Measurements from ENCODE around the gene STIM2. TPM values are rescaled to one million over a fixed set of nuclear protein-coding genes. Genes with fewer than 3 reads are reported as not detected.
"Not testable (repeated sequence)": the region's sequence is repeated elsewhere in the genome, so short reads cannot be mapped to it uniquely, and the experiment has no call there.

STIM2 gene
- 10 to 100 TPM; 34.4 to 44.2 TPM for total RNA-seq

DNA sequence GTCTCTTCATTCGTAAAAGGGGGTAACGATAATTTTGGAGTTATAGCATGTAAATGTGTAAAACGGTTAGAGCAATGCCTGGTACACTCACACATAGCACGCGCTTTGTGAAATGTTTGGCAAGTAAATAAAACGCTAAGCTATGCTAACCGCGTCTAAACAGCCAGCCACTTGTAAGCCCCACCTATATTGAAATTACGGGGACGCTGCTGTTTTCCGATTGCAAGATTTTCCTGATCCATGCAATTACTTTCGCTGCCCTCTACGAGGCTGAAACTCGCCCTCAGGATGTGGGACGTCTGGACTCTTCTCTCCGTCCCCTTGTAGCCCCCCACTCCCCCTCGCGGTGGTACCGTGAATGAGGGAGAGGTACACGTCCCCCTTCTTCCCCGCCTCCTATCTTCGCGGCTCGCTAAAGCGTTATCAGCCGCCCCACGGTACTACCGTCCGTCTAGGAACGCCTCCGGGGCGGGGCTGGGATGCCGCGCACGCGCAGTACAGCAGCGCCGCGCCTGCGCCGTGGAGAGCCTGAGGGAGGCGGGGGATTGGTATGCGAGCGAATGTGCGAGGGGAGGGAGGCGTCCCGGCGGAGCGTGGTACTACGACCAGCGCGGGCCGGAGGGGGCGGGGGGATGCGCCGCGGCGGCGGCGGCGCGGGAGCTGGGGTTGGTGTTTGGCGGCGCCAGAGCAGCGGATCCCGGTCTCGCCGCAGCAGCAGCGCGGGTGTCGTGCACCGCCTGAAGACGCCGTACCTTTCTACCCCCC, at the start of gene STIM2:
Gene STIM2, plus strand, starts transcription at position 685 of the 765 bp plus-strand sequence.
- no peaks in the 10 kb centered on the region for H3K27me3 ChIP-seq (replicated peaks; ENCODE audit: insufficient read depth)
- no peaks in the 10 kb centered on the region for H3K9me3 ChIP-seq
- no peaks in the 10 kb centered on the region for H3K36me3 ChIP-seq
- WGBS, result under 1% methylated on average over 60 of the region's 74 CpGs
- intact Hi-C loops (cut with DNase I), result loop anchor here (5.0 kb wide), 1 partner anchor 147 kb away; no protein-coding TSS in a partner anchor
- TF ChIP-seq POLR2A (IDR thresholded peaks at IDR 0.05) (peak; percentile 94), POLR2AphosphoS5 (IDR thresholded peaks at IDR 0.05) (peak; percentile 97)
- TF ChIP-seq, protein P1, sequence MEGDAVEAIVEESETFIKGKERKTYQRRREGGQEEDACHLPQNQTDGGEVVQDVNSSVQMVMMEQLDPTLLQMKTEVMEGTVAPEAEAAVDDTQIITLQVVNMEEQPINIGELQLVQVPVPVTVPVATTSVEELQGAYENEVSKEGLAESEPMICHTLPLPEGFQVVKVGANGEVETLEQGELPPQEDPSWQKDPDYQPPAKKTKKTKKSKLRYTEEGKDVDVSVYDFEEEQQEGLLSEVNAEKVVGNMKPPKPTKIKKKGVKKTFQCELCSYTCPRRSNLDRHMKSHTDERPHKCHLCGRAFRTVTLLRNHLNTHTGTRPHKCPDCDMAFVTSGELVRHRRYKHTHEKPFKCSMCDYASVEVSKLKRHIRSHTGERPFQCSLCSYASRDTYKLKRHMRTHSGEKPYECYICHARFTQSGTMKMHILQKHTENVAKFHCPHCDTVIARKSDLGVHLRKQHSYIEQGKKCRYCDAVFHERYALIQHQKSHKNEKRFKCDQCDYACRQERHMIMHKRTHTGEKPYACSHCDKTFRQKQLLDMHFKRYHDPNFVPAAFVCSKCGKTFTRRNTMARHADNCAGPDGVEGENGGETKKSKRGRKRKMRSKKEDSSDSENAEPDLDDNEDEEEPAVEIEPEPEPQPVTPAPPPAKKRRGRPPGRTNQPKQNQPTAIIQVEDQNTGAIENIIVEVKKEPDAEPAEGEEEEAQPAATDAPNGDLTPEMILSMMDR (IDR thresholded peaks at IDR 0.05), result peak in 3 of 4 experiments; percentile 23 to 63 (median 61)
- no peaks in the 10 kb centered on the region for H3K4me1 ChIP-seq (replicated peaks)
- DNase-seq (ENCODE audit: low spot score), result peak; percentile 96
- peak within 1 kb of the TSS; percentile 91 for H3K4me3 ChIP-seq
- peak within 1 kb of the TSS; percentile 91 to 95 for H3K27ac ChIP-seq

- H3K9me3 ChIP-seq; H3K36me3 ChIP-seq; DNase-seq (ENCODE audit: low spot score); H3K4me1 ChIP-seq (replicated peaks); intact Hi-C loops (cut with DNase I); H3K4me3 ChIP-seq; H3K27ac ChIP-seq; H3K27me3 ChIP-seq (replicated peaks; ENCODE audit: insufficient read depth): not testable (repeated sequence)
- 90% methylated on average over 4 of the region's 4 CpGs for WGBS
Observed at GRCh38 chr4:26811571-26811970, 49.1 kb upstream of the STIM2 start.

DNA sequence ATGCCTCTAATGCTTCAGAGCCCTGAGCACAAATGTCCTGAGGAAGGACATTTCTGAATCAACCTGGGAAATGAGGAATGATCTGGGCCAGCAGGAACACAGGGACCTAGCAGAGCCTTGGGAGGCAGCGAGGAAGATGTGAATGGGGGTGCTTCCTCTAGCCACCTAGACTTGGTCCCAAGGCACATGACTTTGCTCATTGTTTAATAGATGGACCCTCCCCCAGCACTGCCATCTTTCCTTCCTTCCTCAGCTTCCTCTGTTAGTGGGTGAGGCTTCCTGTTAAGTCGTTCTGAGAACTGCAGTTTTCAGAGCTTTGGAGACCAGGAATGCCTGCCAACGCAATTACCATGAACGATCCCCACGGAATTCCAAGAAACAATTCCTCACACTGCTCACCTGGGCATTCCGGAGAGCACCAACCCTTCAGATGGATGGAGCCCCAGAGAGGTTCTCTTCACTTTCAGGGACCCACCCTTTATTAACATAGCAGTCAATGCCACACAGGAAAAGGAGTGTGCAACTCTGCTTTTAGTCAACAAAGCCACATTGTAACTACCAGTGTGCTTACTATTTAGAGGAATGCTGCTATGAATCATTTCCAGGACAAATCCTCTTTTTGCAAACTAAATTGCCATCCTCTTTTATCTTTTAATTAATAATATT, 48.5 kb upstream of the STIM2 start:
- H3K4me1 ChIP-seq (replicated peaks), result no peaks in the 10 kb centered on the region
- H3K27ac ChIP-seq, result no peak overlapping the region
- H3K27me3 ChIP-seq (replicated peaks; ENCODE audit: insufficient read depth), result no peaks in the 10 kb centered on the region
- 67% methylated on average over 6 of the region's 6 CpGs for WGBS
- no peaks in the 10 kb centered on the region for H3K9me3 ChIP-seq
- intact Hi-C loops (cut with DNase I), result no loop called here
- no peaks in the 10 kb centered on the region for H3K36me3 ChIP-seq
- H3K4me3 ChIP-seq, result no peak overlapping the region
- DNase-seq (ENCODE audit: low spot score), result no peak
- no peak for TF ChIP-seq POLR2AphosphoS5 (IDR thresholded peaks at IDR 0.05)

GRCh38 chr4:26813698-26814097, 46.9 kb upstream of the STIM2 start:
- no peaks in the 10 kb centered on the region for H3K27me3 ChIP-seq (replicated peaks; ENCODE audit: insufficient read depth)
- intact Hi-C loops (cut with DNase I), result no loop called here
- H3K4me3 ChIP-seq, result no peak overlapping the region
- no peaks in the 10 kb centered on the region for H3K9me3 ChIP-seq
- no peaks in the 10 kb centered on the region for H3K4me1 ChIP-seq (replicated peaks)
- H3K36me3 ChIP-seq, result no peaks in the 10 kb centered on the region
- no peak for DNase-seq (ENCODE audit: low spot score)
- no peak overlapping the region for H3K27ac ChIP-seq
- 46% methylated on average over 8 of the region's 8 CpGs for WGBS
- TF ChIP-seq, protein P1 (IDR thresholded peaks at IDR 0.05), result no peak
- TF ChIP-seq POLR2A (IDR thresholded peaks at IDR 0.05) (no peak), POLR2AphosphoS5 (IDR thresholded peaks at IDR 0.05) (no peak)

- no peak for TF ChIP-seq POLR2AphosphoS5 (IDR thresholded peaks at IDR 0.05)
- TF ChIP-seq, protein P1 (IDR thresholded peaks at IDR 0.05), result no peak
- TF ChIP-seq POLR2A (IDR thresholded peaks at IDR 0.05), result no peak
- Histone ChIP-seq H3K9me3 (no peaks in the 10 kb centered on the region), H3K36me3 (no peaks in the 10 kb centered on the region), H3K4me1 (replicated peaks) (no peaks in the 10 kb centered on the region), H3K4me3 (no peak overlapping the region), H3K27ac (no peak overlapping the region), H3K27me3 (replicated peaks; ENCODE audit: insufficient read depth) (no peaks in the 10 kb centered on the region)
- intact Hi-C loops (cut with DNase I), result no loop called here
- no peak for DNase-seq (ENCODE audit: low spot score)
Observed at GRCh38 chr4:26815199-26815598, 45.4 kb upstream of the STIM2 start.

Data from prostate gland (tissue), 2 donors.